H1 (cell line): ENCODE data around the gene DGKZ. TPM values are rescaled to one million over a fixed set of nuclear protein-coding genes. Genes with fewer than 3 reads are reported as not detected.

ENCODE experiments used
- CTCF ChIA-PET: fragments of 300-600 bp; sonication (Branson Sonifier 250); formaldehyde crosslinking; loops from one replicate; lab custom pipeline; 2021; ENCODE audit not compliant: partially characterized antibody; lab: Charles Lee
- POLR2A ChIA-PET: fragments of 300-600 bp; sonication (Branson Sonifier 250); formaldehyde crosslinking; loops from one replicate; lab custom pipeline; 2021; ENCODE audit warnings: inconsistent platforms; ENCODE audit not compliant: partially characterized antibody; lab: Charles Lee
- DNase-seq, 2 experiments: peaks; one replicate each; pipeline versions ENCODE4 v3.0.0 to v3.0.0-alpha.2; 2010 to 2022; ENCODE audit warnings: low spot score in 2 of 2, low read depth in 1 of 2, mixed read lengths in 1 of 2
- FAIRE-seq: peaks from 2 replicates; lab custom pipeline; 2011; peaks lifted over from hg19 to GRCh38; lab: Jason Lieb, UNC
- H2AFZ ChIP-seq: 2 replicates; pipeline ENCODE4 v1.8.1; 2012; ENCODE audit warnings: low read length, inconsistent platforms
- H2AK5ac ChIP-seq: 2 replicates; pipeline ENCODE4 v1.6.1; 2013; ENCODE audit warnings: low read depth, low read length
- H2BK120ac ChIP-seq: replicated peaks from 2 replicates; pipeline ENCODE3; 2013; ENCODE audit warnings: low read depth, low read length, inconsistent platforms
- H2BK12ac ChIP-seq: 2 replicates; pipeline ENCODE4 v1.6.1; 2013; ENCODE audit warnings: low read depth, low read length
- H2BK15ac ChIP-seq: 2 replicates; pipeline ENCODE4 v1.6.1; 2013; ENCODE audit warnings: low read length
- H2BK20ac ChIP-seq: 2 replicates; pipeline ENCODE4 v1.6.1; 2013; ENCODE audit warnings: low read length
- H2BK5ac ChIP-seq: 2 replicates; pipeline ENCODE4 v1.6.1; 2013; ENCODE audit warnings: low read depth, low read length
- H3K14ac ChIP-seq: 2 replicates; pipeline ENCODE4 v1.6.1; 2013; ENCODE audit warnings: inconsistent platforms; ENCODE audit not compliant: insufficient read length
- H3K18ac ChIP-seq: 2 replicates; pipeline ENCODE4 v1.6.1; 2013; ENCODE audit warnings: low read length; ENCODE audit errors: extremely low read depth
- H3K23ac ChIP-seq: 2 replicates; pipeline ENCODE4 v1.6.1; 2013; ENCODE audit warnings: inconsistent platforms; ENCODE audit not compliant: insufficient read length
- H3K23me2 ChIP-seq: 2 replicates; pipeline ENCODE4 v1.6.1; 2013; ENCODE audit warnings: low read depth, low read length
- H3K27ac ChIP-seq: 2 replicates; pipeline ENCODE4 v1.6.1; 2011; ENCODE audit warnings: low read depth, low read length, inconsistent platforms
- H3K27me3 ChIP-seq, 4 experiments: replicated peaks in 1 of 4; 1 replicate in 1 of 4; 2 replicates in 3 of 4; pipeline versions ENCODE4 v1.6.1 to v1.8.1; 2011 to 2013; ENCODE audit warnings: low read length in 3 of 4, mild to moderate bottlenecking in 3 of 4, inconsistent platforms in 2 of 4, mixed read lengths in 2 of 4, moderate library complexity in 1 of 4; ENCODE audit not compliant: control insufficient read depth in 3 of 4, insufficient read depth in 3 of 4; ENCODE audit errors: extremely low read depth in 1 of 4
- H3K36me3 ChIP-seq, 4 experiments: 2 replicates each; pipeline versions ENCODE4 v1.6.1 to v1.8.1; 2011 to 2013; ENCODE audit warnings: mild to moderate bottlenecking in 4 of 4, low read length in 3 of 4, moderate library complexity in 2 of 4, control low read depth in 1 of 4, inconsistent platforms in 1 of 4; ENCODE audit not compliant: insufficient read depth in 4 of 4, control insufficient read depth in 2 of 4
- H3K4ac ChIP-seq: replicated peaks from 2 replicates; pipeline ENCODE3; 2013; ENCODE audit warnings: low read length, low read depth, mixed read lengths, inconsistent platforms; ENCODE audit not compliant: insufficient read length
- H3K4me1 ChIP-seq, 4 experiments: replicated peaks in 1 of 4; 1 replicate in 1 of 4; 2 replicates in 3 of 4; pipeline versions ENCODE4 v1.6.1 to v1.8.1; 2011 to 2013; ENCODE audit warnings: low read length in 3 of 4, inconsistent platforms in 2 of 4, mixed read lengths in 1 of 4; ENCODE audit not compliant: insufficient read depth in 4 of 4, control insufficient read depth in 3 of 4
- H3K4me2 ChIP-seq, 2 experiments: 2 replicates each; pipeline versions ENCODE4 v1.6.1 to v1.8.1; 2011 to 2013; ENCODE audit warnings: low read depth in 2 of 2, low read length in 2 of 2, control low read depth in 1 of 2, inconsistent platforms in 1 of 2, mild to moderate bottlenecking in 1 of 2; ENCODE audit not compliant: insufficient read depth in 1 of 2
- H3K4me3 ChIP-seq, 4 experiments: fragments of 200-600, 300-600 bp in 1 of 4; sonication (generic), shearing (Covaris generic), sonication (Bioruptor Twin) in 1 of 4; 2 replicates each; pipeline versions ENCODE4 v1.5.1 to v1.8.1; 2011 to 2016; ENCODE audit warnings: low read length in 4 of 4, low read depth in 3 of 4, control low read depth in 2 of 4, inconsistent platforms in 2 of 4, mild to moderate bottlenecking in 2 of 4, mixed read lengths in 1 of 4, moderate library complexity in 1 of 4; ENCODE audit not compliant: insufficient read depth in 2 of 4; ENCODE audit errors: extremely low read depth in 1 of 4
- H3K56ac ChIP-seq: replicated peaks from 2 replicates; pipeline ENCODE3; 2013; ENCODE audit warnings: low read depth, mild to moderate bottlenecking, mixed read lengths, low read length, inconsistent platforms; ENCODE audit not compliant: insufficient read length
- H3K79me1 ChIP-seq: 2 replicates; pipeline ENCODE4 v1.6.1; 2013; ENCODE audit warnings: low read depth, low read length, control low read depth
- H3K79me2 ChIP-seq, 2 experiments: 2 replicates each; pipeline versions ENCODE4 v1.6.1 to v1.8.1; 2012 to 2013; ENCODE audit warnings: low read length in 2 of 2, mild to moderate bottlenecking in 2 of 2, inconsistent platforms in 1 of 2; ENCODE audit not compliant: insufficient read depth in 2 of 2, control insufficient read depth in 1 of 2
- H3K9ac ChIP-seq, 4 experiments: replicated peaks in 1 of 4; 1 replicate in 1 of 4; 2 replicates in 3 of 4; pipeline versions ENCODE4 v1.6.1 to v1.8.1; 2011 to 2013; ENCODE audit warnings: low read depth in 3 of 4, low read length in 3 of 4, control low read depth in 2 of 4, mild to moderate bottlenecking in 2 of 4, moderate library complexity in 2 of 4, inconsistent platforms in 1 of 4; ENCODE audit errors: extremely low read depth in 1 of 4
- H3K9me3 ChIP-seq, 2 experiments: 2 replicates each; pipeline versions ENCODE4 v1.6.1 to v1.8.1; 2012 to 2013; ENCODE audit warnings: mild to moderate bottlenecking in 2 of 2, moderate library complexity in 2 of 2, control low read depth in 1 of 2, inconsistent platforms in 1 of 2, low read depth in 1 of 2, low read length in 1 of 2, mixed read lengths in 1 of 2; ENCODE audit not compliant: insufficient read depth in 2 of 2
- H4K20me1 ChIP-seq, 2 experiments: replicated peaks in 1 of 2; 2 replicates each; pipeline versions ENCODE3 to v1.8.1; 2011 to 2013; ENCODE audit warnings: inconsistent platforms in 2 of 2, low read length in 2 of 2, mild to moderate bottlenecking in 1 of 2; ENCODE audit not compliant: insufficient read depth in 2 of 2, control insufficient read depth in 1 of 2
- H4K5ac ChIP-seq: 2 replicates; pipeline ENCODE4 v1.6.1; 2013; ENCODE audit warnings: low read length, low read depth, mixed read lengths, inconsistent platforms; ENCODE audit not compliant: insufficient read length
- H4K8ac ChIP-seq: 2 replicates; pipeline ENCODE4 v1.8.0; 2013; ENCODE audit warnings: mild to moderate bottlenecking, moderate library complexity, low read length, inconsistent platforms; ENCODE audit not compliant: insufficient read depth; ENCODE audit errors: extremely low read depth
- H4K91ac ChIP-seq: replicated peaks from 2 replicates; pipeline ENCODE3; 2013; ENCODE audit warnings: low read length, mixed read lengths, inconsistent platforms; ENCODE audit not compliant: insufficient read length
- CEBPB ChIP-seq: IDR thresholded peaks from 2 replicates; pipeline ENCODE4 v1.6.1; 2012; ENCODE audit warnings: low read depth, low read length
- POLR2AphosphoS5 ChIP-seq: IDR thresholded peaks from 2 replicates; pipeline ENCODE4 v1.6.1; 2011; ENCODE audit warnings: low read depth, low read length
- SP1 ChIP-seq: IDR thresholded peaks from 2 replicates; pipeline ENCODE4 v1.6.1; 2011; ENCODE audit warnings: low read depth, low read length
- SUZ12 ChIP-seq: fragments of 200-600 bp; sonication (generic); IDR thresholded peaks from 2 replicates; pipeline ENCODE4 v1.6.1; 2012; ENCODE audit warnings: mild to moderate bottlenecking, inconsistent platforms, low read length, moderate library complexity, mixed read lengths
- WGBS, 2 experiments: shearing (Covaris generic) in 1 of 2; methylation state at CpG; one replicate each; pipeline versions ENCODE4 v1.1.6 to v1.1.7; 2013 to 2015; ENCODE audit warnings: low lambda C conversion rate in 2 of 2, mixed read lengths in 2 of 2, inconsistent platforms in 1 of 2, low coverage in 1 of 2, missing lambda C conversion rate in 1 of 2; ENCODE audit not compliant: insufficient replicate concordance in 2 of 2, insufficient coverage in 1 of 2, insufficient read length in 1 of 2; ENCODE audit errors: extremely low coverage in 1 of 2, missing lambda C conversion rate in 1 of 2; 5-methylcytosine and 5-hydroxymethylcytosine counted together
- polyA plus RNA-seq, 7 experiments: library from polyadenylated mRNA; depleted of rRNA in 3 of 7; stranded (reverse) in 5 of 7; unstranded in 2 of 7; fragments of >200 nt in 5 of 7; fragments of 200-250 nt in 2 of 7; gene quantifications; 1 replicate in 5 of 7; 2 replicates in 1 of 7; 4 replicates in 1 of 7; pipeline versions ENCODE4 v1.2.1 to v1.2.3, GENCODE V29; 2011 to 2013; ENCODE audit warnings: missing spikeins in 2 of 7, mixed read lengths in 2 of 7
- total RNA-seq: library from RNA; stranded (reverse); fragmentation: NEBNext Ultra II Directional; extraction: Animal tissue kit (Norgen Biotek cat#: 25700); gene quantifications from 2 replicates; pipeline ENCODE4 v1.2.1, GENCODE V29; 2021

Gene DGKZ
- total and polyA plus RNA-seq, 2 of the 8 experiments (the other 6 are each of a cell fraction or from before 2014, with no cell fraction given): 84.4 to 184 TPM

GRCh38 chr11:46372086-46372485 lies 24.8 kb downstream of the DGKZ start:
- Histone ChIP-seq H2BK15ac (no peak overlapping the region), H4K5ac (no peak overlapping the region), H2BK5ac (no peak overlapping the region), H3K14ac (no peak overlapping the region), H3K4ac (no peak overlapping the region), H3K36me3 (peaks cover 8 to 42% (median 23%) of the 10 kb centered on the region in 4 experiments; a peak in 6 of 8 replicates), H3K79me1 (no peaks in the 10 kb centered on the region), H2BK120ac (no peak overlapping the region), H3K4me2 (no peak overlapping the region), H2BK20ac (no peak overlapping the region), H3K9ac (no peak overlapping the region), H2AFZ (no peak overlapping the region), H3K27me3 (no peaks in the 10 kb centered on the region), H3K9me3 (no peaks in the 10 kb centered on the region), H4K91ac (no peak overlapping the region), H3K4me1 (peaks cover 0 to 8% (median 1%) of the 10 kb centered on the region in 4 experiments; a peak in 5 of 7 replicates), H2BK12ac (no peak overlapping the region), H3K56ac (no peak overlapping the region), H3K4me3 (no peak overlapping the region), H3K27ac (no peak overlapping the region), H3K23me2 (no peaks in the 10 kb centered on the region), H3K23ac (no peak overlapping the region), H3K18ac (no peak overlapping the region), H2AK5ac (no peak overlapping the region), H4K8ac (no peak overlapping the region), H4K20me1 (peaks cover 0 to 17% of the 10 kb centered on the region in 2 experiments), H3K79me2 (no peaks in the 10 kb centered on the region)
- CTCF ChIA-PET: interaction anchor here (1.1 to 44.5 kb wide), 3 partner anchors 11 to 30 kb away, joined by 3 to 1004 read pairs (median 5); partner anchors contain the start of gene DGKZ
- DNase-seq (no peak), FAIRE-seq (no peak)
- TF ChIP-seq CEBPB (no peak), POLR2AphosphoS5 (no peak), SUZ12 (no peak), SP1 (no peak)
- WGBS, 2 experiments: 83% methylated on average over 8 of the region's 10 CpGs; no CpG with 5 or more reads in 1 of the 2 experiments
- POLR2A ChIA-PET: interaction anchor here (1.5 to 1.6 kb wide), 2 partner anchors 9 to 21 kb away, joined by 3 to 5 read pairs; partner anchors contain the start of gene MDK
